HepG2 (cell line): ENCODE results near the gene UBALD1. TPM values are rescaled to one million over a fixed set of nuclear protein-coding genes. Genes with fewer than 3 reads are reported as not detected.

Experiments used
- BORCS8-MEF2B ChIP-seq: sonication (generic); formaldehyde crosslinking; IDR thresholded peaks from 2 replicates; pipeline ENCODE4 v1.8.0; 2022; ENCODE audit warnings: mild to moderate bottlenecking, missing genetic modification reagents
- CREM ChIP-seq, 2 experiments: sonication (generic) in 1 of 2; formaldehyde crosslinking in 1 of 2; IDR thresholded peaks; 2 replicates each; pipeline versions ENCODE4 v1.4.0 to v1.6.1; 2016 to 2020; ENCODE audit warnings: antibody characterized with exemption in 1 of 2, mild to moderate bottlenecking in 1 of 2, missing genetic modification reagents in 1 of 2
- GABPB1 ChIP-seq: IDR thresholded peaks from 2 replicates; pipeline ENCODE4 v1.6.1; 2016; ENCODE audit warnings: mild to moderate bottlenecking, missing genetic modification reagents, moderate library complexity, missing compliant biosample characterization
- KDM5A ChIP-seq: fragments of 200-600 bp; sonication (generic); IDR thresholded peaks from 2 replicates; pipeline ENCODE4 v1.7.0; 2018; ENCODE audit warnings: antibody characterized with exemption, mild to moderate bottlenecking, low read length, borderline replicate concordance
- MYC ChIP-seq: sonication (generic); formaldehyde crosslinking; IDR thresholded peaks from 2 replicates; pipeline ENCODE4 v1.9.0; 2021; ENCODE audit warnings: missing genetic modification reagents, borderline replicate concordance
- NCOA2 ChIP-seq: sonication (generic); formaldehyde crosslinking; IDR thresholded peaks from 2 replicates; pipeline ENCODE4 v1.8.0; 2022; ENCODE audit warnings: inconsistent platforms
- NFAT5 ChIP-seq: sonication (generic); formaldehyde crosslinking; IDR thresholded peaks from 2 replicates; pipeline ENCODE4 v1.4.0; 2020; ENCODE audit warnings: missing genetic modification reagents
- NFE2L1 ChIP-seq: sonication (generic); formaldehyde crosslinking; IDR thresholded peaks from 2 replicates; pipeline ENCODE4 v1.4.0; 2020; ENCODE audit warnings: missing genetic modification reagents, mild to moderate bottlenecking, borderline replicate concordance
- PAXIP1 ChIP-seq: sonication (generic); formaldehyde crosslinking; conservative IDR thresholded peaks from 2 replicates; pipeline ENCODE4 v1.4.0; 2020; ENCODE audit warnings: mild to moderate bottlenecking, missing genetic modification reagents, moderate library complexity
- RFXAP ChIP-seq: sonication (generic); formaldehyde crosslinking; IDR thresholded peaks from 2 replicates; pipeline ENCODE4 v1.4.0; 2020; ENCODE audit warnings: missing genetic modification reagents, borderline replicate concordance
- RORA ChIP-seq: sonication (generic); formaldehyde crosslinking; IDR thresholded peaks from 2 replicates; pipeline ENCODE4 v1.5.0; 2020; ENCODE audit warnings: mild to moderate bottlenecking, missing genetic modification reagents, moderate library complexity
- XRCC5 ChIP-seq: fragments of 200-400 bp; formaldehyde crosslinking; optimal IDR thresholded peaks from 2 replicates; pipeline ENCODE3; 2017; ENCODE audit warnings: mild to moderate bottlenecking, low read length
- ZNF33A ChIP-seq: sonication (generic); formaldehyde crosslinking; IDR thresholded peaks from 2 replicates; pipeline ENCODE4 v1.5.1; 2020; ENCODE audit warnings: missing genetic modification reagents, mild to moderate bottlenecking, moderate library complexity, borderline replicate concordance
- ZNF530 ChIP-seq: sonication (generic); formaldehyde crosslinking; IDR thresholded peaks from 2 replicates; pipeline ENCODE4 v1.5.0; 2020; ENCODE audit warnings: low read depth, mild to moderate bottlenecking, missing genetic modification reagents
- ZNF563 ChIP-seq: sonication (generic); formaldehyde crosslinking; IDR thresholded peaks from 2 replicates; pipeline ENCODE4 v1.8.0; 2022; ENCODE audit warnings: mild to moderate bottlenecking, moderate library complexity, missing genetic modification reagents
- ZNF747 ChIP-seq: sonication (generic); formaldehyde crosslinking; IDR thresholded peaks from 2 replicates; pipeline ENCODE4 v1.8.1; 2023; ENCODE audit warnings: missing genetic modification reagents, mild to moderate bottlenecking, borderline replicate concordance
- ZSCAN21 ChIP-seq: sonication (generic); formaldehyde crosslinking; IDR thresholded peaks from 2 replicates; pipeline ENCODE4 v1.8.0; 2022; ENCODE audit warnings: mild to moderate bottlenecking, missing genetic modification reagents, moderate library complexity, borderline replicate concordance
- ZSCAN30 ChIP-seq: sonication (generic); formaldehyde crosslinking; IDR thresholded peaks from 2 replicates; pipeline ENCODE4 v1.5.0; 2020; ENCODE audit warnings: mild to moderate bottlenecking, missing genetic modification reagents
- polyA plus RNA-seq, 8 experiments: library from polyadenylated mRNA; depleted of rRNA in 3 of 8; stranded (reverse) in 7 of 8; unstranded in 1 of 8; fragments of >200 nt; fragmentation: Illumina TruSeq in 4 of 8; extraction: Trizol in 4 of 8; gene quantifications; 2 replicates each; pipeline versions ENCODE4 v1.2.1 to v1.2.3, GENCODE V29; 2011 to 2016; ENCODE audit warnings: low read depth in 4 of 8, missing spikeins in 1 of 8, mixed read lengths in 1 of 8; ENCODE audit not compliant: insufficient read depth in 1 of 8
- total RNA-seq, 5 experiments: library from RNA; depleted of rRNA; stranded (reverse); fragments of >200 nt; fragmentation: Illumina TruSeq; extraction: Trizol; gene quantifications; 2 replicates each; pipeline ENCODE4 v1.2.3, GENCODE V29; 2016; ENCODE audit warnings: low read depth in 1 of 5

The UBALD1 gene
- total and polyA plus RNA-seq, 2 of the 13 experiments (the other 11 are each of a cell fraction or from before 2014, with no cell fraction given) = 6.8 to 12.3 TPM

GRCh38 chr16:4624015-4624826, 9.5 kb upstream of the UBALD1 start, which contains the start of gene MGRN1 (continued):
- TF ChIP-seq NFAT5 (CRISPR knock-in tag) = no peak; the same call in 1 of the 2 replicates
- peak; percentile 76; the same call in 1 of the 2 replicates for TF ChIP-seq GABPB1
- TF ChIP-seq XRCC5 = peak; percentile 70
- no peak; the same call in 1 of the 2 replicates for TF ChIP-seq KDM5A
- peak; percentile 64; the same call in 1 of the 2 replicates for TF ChIP-seq NFE2L1 (CRISPR knock-in tag)
- peak; percentile 25; the same call in 1 of the 2 replicates for TF ChIP-seq MYC
- no peak for TF ChIP-seq RORA
- no peak for TF ChIP-seq ZNF530
- TF ChIP-seq ZSCAN30 (CRISPR knock-in tag) = no peak
- TF ChIP-seq PAXIP1 (CRISPR knock-in tag) = no peak; the same call in 1 of the 2 replicates
- TF ChIP-seq BORCS8-MEF2B (CRISPR knock-in tag) = peak; percentile 53; the same call in 1 of the 2 replicates
- TF ChIP-seq NCOA2 (CRISPR knock-in tag) = no peak
- no peak for TF ChIP-seq ZSCAN21 (CRISPR knock-in tag)
- no peak for TF ChIP-seq ZNF747 (CRISPR knock-in tag)
- no peak for TF ChIP-seq RFXAP
- TF ChIP-seq ZNF33A = peak; percentile 59; the same call in 1 of the 2 replicates
- TF ChIP-seq CREM (IDR thresholded peaks at IDR 0.05) = peak; percentile 82
- no peak for TF ChIP-seq CREM (CRISPR knock-in tag; IDR thresholded peaks at IDR 0.05)
- no peak for TF ChIP-seq ZNF563 (CRISPR knock-in tag)
